Mesendoderm (in vitro differentiated cells): Measurements from ENCODE around the gene BNIPL.

Experiments
- DNase-seq: peaks from one replicate; pipeline ENCODE4 v3.0.0; 2013
- H2AK5ac ChIP-seq: 2 replicates; pipeline ENCODE4 v1.6.1; 2013; ENCODE audit warnings: low read length, inconsistent platforms
- H2BK120ac ChIP-seq: 2 replicates; pipeline ENCODE4 v1.6.1; 2013; ENCODE audit warnings: low read depth, mild to moderate bottlenecking, low read length, moderate library complexity, mixed read lengths
- H2BK15ac ChIP-seq: replicated peaks from 2 replicates; pipeline ENCODE4 v1.6.1; 2013; ENCODE audit warnings: low read depth, mild to moderate bottlenecking, moderate library complexity
- H2BK5ac ChIP-seq: 2 replicates; pipeline ENCODE4 v1.6.1; 2013; ENCODE audit warnings: low read length, inconsistent platforms
- H3K18ac ChIP-seq: 2 replicates; pipeline ENCODE4 v1.6.1; 2013; ENCODE audit warnings: mild to moderate bottlenecking, low read length, mixed read lengths
- H3K23ac ChIP-seq: one replicate; pipeline ENCODE4 v1.6.1; 2013; ENCODE audit warnings: low read length
- H3K27ac ChIP-seq: 2 replicates; pipeline ENCODE4 v1.5.1; 2013; ENCODE audit warnings: low read depth, mild to moderate bottlenecking, inconsistent platforms, low read length, moderate library complexity
- H3K27me3 ChIP-seq: 2 replicates; pipeline ENCODE4 v1.6.1; 2013; ENCODE audit warnings: low read length, control low read depth, mild to moderate bottlenecking, inconsistent platforms; ENCODE audit not compliant: insufficient read depth, poor library complexity
- H3K36me3 ChIP-seq: 2 replicates; pipeline ENCODE4 v1.6.1; 2013; ENCODE audit warnings: low read length, inconsistent platforms; ENCODE audit not compliant: control insufficient read depth, insufficient read depth
- H3K4ac ChIP-seq: one replicate; pipeline ENCODE4 v1.6.1; 2013; ENCODE audit warnings: low read depth, mild to moderate bottlenecking, low read length, moderate library complexity
- H3K4me1 ChIP-seq: 2 replicates; pipeline ENCODE4 v1.6.1; 2013; ENCODE audit warnings: low read depth, low read length, inconsistent platforms; ENCODE audit not compliant: control insufficient read depth
- H3K4me2 ChIP-seq: 2 replicates; pipeline ENCODE4 v1.6.1; 2013; ENCODE audit warnings: low read length
- H3K4me3 ChIP-seq: 2 replicates; pipeline ENCODE4 v1.5.1; 2013; ENCODE audit warnings: mild to moderate bottlenecking, low read length
- H3K56ac ChIP-seq: one replicate; pipeline ENCODE4 v1.6.1; 2013; ENCODE audit warnings: low read length
- H3K79me1 ChIP-seq: 2 replicates; pipeline ENCODE4 v1.6.1; 2013; ENCODE audit warnings: low read length, inconsistent platforms
- H3K79me2 ChIP-seq: 2 replicates; pipeline ENCODE4 v1.6.1; 2013; ENCODE audit warnings: mild to moderate bottlenecking, low read length; ENCODE audit not compliant: control insufficient read depth, insufficient read depth
- H3K9ac ChIP-seq: 2 replicates; pipeline ENCODE4 v1.6.1; 2013; ENCODE audit warnings: low read length, inconsistent platforms
- H4K5ac ChIP-seq: one replicate; pipeline ENCODE4 v1.6.1; 2013; ENCODE audit warnings: low read length
- H4K8ac ChIP-seq: one replicate; pipeline ENCODE4 v1.6.1; 2013; ENCODE audit warnings: low read depth, mild to moderate bottlenecking, control low read depth, low read length, moderate library complexity
- WGBS: extraction: QIAGEN DNeasy Blood & Tissue Kit; methylation state at CpG from one replicate; pipeline ENCODE4 v1.1.7; 2013; ENCODE audit warnings: low lambda C conversion rate, missing lambda C conversion rate; ENCODE audit not compliant: insufficient coverage; ENCODE audit errors: extremely low coverage; 5-methylcytosine and 5-hydroxymethylcytosine counted together

BNIPL gene

DNA sequence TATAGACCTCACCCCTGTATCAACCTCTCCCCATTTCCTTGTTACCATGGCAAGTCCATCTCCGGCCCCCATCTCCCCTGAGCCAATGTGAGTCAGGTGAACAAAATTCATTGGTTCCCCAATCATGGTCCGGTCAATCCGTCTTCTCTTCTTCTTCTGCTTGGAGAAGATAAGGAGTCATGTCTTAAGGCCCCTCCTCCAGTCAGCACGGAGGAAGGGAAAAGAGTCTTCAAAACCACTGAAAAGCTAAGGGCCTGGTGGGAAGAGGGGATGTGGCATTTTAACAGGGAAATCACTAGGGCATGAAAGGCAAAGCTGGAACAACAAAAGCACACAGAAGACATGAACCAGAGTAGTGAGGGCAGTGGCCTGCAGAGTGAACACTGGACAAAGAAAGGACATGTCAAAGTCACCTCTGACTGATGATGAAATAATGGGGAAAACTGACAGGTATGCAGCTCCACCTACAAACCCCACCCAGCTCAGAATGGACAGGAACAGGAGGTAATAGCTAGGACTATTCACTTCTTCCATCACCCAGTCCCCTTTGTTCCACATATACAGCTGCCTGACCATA, 18.7 kb downstream of the BNIPL start:
- Histone ChIP-seq H3K4ac (no peak overlapping the region), H2AK5ac (no peak overlapping the region), H2BK15ac (no peak overlapping the region), H3K4me2 (no peak overlapping the region), H3K79me2 (peaks cover 38% of the 10 kb centered on the region), H3K4me1 (peaks cover 7% of the 10 kb centered on the region), H3K36me3 (peaks cover 21% of the 10 kb centered on the region), H3K27ac (no peak overlapping the region), H3K4me3 (no peak overlapping the region), H3K23ac (no peak overlapping the region), H2BK120ac (no peak overlapping the region), H3K18ac (no peak overlapping the region), H2BK5ac (no peak overlapping the region), H4K5ac (no peak overlapping the region), H3K79me1 (peaks cover 20% of the 10 kb centered on the region), H3K9ac (no peak overlapping the region), H3K27me3 (no peaks in the 10 kb centered on the region), H3K56ac (no peak overlapping the region), H4K8ac (no peak overlapping the region)
- WGBS: no CpG with 5 or more reads among the region's 4 CpGs
- DNase-seq: no peak

DNA sequence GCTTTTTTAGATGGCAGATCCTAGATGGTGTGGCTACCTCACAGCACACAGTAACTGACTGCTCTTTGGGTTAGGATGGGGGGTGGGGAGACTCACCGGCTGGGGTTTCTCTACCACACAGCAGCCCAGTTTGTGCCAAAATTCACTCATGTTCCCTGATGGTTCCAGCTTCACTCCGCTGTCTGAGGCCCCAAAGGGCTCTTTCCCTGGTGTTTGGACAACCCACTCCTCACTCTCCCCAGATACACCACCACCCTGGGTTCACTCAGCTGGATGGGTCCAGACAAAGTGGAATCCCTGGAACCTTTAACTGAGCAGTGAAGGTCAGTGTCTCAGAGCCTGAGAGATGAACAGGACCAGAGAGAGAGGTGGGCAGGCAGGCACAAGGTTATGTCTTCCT, 19.2 kb downstream of the BNIPL start:
- no peak for DNase-seq
- H3K56ac ChIP-seq: no peak overlapping the region
- no peak overlapping the region for H3K23ac ChIP-seq
- no peak overlapping the region for H3K4me2 ChIP-seq
- peaks cover 38% of the 10 kb centered on the region for H3K79me2 ChIP-seq
- H3K79me1 ChIP-seq: peaks cover 20% of the 10 kb centered on the region
- no peak overlapping the region for H3K18ac ChIP-seq
- no peak overlapping the region for H2BK5ac ChIP-seq
- H2BK15ac ChIP-seq: no peak overlapping the region
- no peak overlapping the region for H3K27ac ChIP-seq
- peaks cover 21% of the 10 kb centered on the region for H3K36me3 ChIP-seq
- no peak overlapping the region for H3K4ac ChIP-seq
- WGBS: no CpG with 5 or more reads among the region's 2 CpGs
- no peak overlapping the region for H3K9ac ChIP-seq
- H4K8ac ChIP-seq: no peak overlapping the region
- no peak overlapping the region for H2BK120ac ChIP-seq
- no peak overlapping the region for H2AK5ac ChIP-seq
- no peak overlapping the region for H4K5ac ChIP-seq
- H3K4me3 ChIP-seq: no peak overlapping the region
- peaks cover 7% of the 10 kb centered on the region for H3K4me1 ChIP-seq
- H3K27me3 ChIP-seq: no peaks in the 10 kb centered on the region

DNA sequence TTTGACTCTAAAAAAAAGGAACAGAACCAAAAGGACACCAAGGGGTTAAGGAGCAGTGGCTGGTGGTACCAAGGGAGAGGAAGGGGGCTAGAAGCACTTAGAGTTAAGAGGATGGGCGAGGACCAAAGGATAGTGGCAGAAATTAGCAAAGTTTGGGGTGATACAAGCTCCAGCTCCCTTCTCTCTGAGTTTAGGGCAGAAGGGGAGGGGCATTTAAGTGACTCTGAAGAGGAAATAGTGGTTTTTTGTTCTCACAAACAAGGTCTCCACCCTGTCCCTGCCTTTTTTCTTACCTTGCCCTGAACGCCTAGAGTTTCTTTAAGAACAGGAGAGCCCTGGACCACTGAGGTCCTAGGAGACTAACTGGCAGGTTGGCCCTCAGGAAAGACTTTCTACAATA, 19.8 kb downstream of the BNIPL start:
- H3K36me3 ChIP-seq: peaks cover 21% of the 10 kb centered on the region

DNA sequence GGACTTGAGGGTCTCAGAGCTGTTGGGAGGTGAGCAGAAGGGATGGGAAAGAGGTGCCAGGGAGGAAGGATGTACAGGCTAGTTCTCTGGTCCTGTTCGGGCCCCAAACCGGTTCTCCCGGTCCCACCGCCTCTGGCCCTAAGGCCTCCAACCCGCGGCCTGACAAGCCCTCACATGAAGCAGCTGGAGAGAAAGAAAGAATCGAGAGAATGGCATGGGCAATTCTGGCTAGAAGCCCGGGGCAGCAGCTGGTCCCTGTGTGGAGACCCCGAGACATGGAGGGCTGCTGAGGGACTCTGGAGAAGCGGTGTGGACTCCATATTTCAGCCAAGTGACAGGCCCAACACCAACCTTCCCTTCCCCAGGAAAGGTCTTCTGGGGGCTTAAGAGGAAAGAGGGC, 22.3 kb downstream of the BNIPL start:
- peak overlapping the region; percentile 81 for H3K27ac ChIP-seq

More for the DNA sequence above, 19.8 kb downstream of the BNIPL start:
- Histone ChIP-seq H2BK15ac (no peak overlapping the region), H3K23ac (no peak overlapping the region), H3K27me3 (no peaks in the 10 kb centered on the region), H4K5ac (no peak overlapping the region), H3K9ac (peak overlapping the region; percentile 53), H3K18ac (no peak overlapping the region), H2AK5ac (no peak overlapping the region), H3K79me2 (peaks cover 42% of the 10 kb centered on the region), H3K4me2 (peak overlapping the region; percentile 4), H2BK120ac (no peak overlapping the region), H3K4me3 (no peak overlapping the region), H3K56ac (peak overlapping the region; percentile 59), H3K27ac (no peak overlapping the region), H4K8ac (no peak overlapping the region), H3K4me1 (peaks cover 7% of the 10 kb centered on the region), H3K79me1 (peaks cover 20% of the 10 kb centered on the region), H2BK5ac (no peak overlapping the region), H3K4ac (no peak overlapping the region)
- no peak for DNase-seq
- no CpG with 5 or more reads among the region's 2 CpGs for whole genome bisulfite sequencing

DNA sequence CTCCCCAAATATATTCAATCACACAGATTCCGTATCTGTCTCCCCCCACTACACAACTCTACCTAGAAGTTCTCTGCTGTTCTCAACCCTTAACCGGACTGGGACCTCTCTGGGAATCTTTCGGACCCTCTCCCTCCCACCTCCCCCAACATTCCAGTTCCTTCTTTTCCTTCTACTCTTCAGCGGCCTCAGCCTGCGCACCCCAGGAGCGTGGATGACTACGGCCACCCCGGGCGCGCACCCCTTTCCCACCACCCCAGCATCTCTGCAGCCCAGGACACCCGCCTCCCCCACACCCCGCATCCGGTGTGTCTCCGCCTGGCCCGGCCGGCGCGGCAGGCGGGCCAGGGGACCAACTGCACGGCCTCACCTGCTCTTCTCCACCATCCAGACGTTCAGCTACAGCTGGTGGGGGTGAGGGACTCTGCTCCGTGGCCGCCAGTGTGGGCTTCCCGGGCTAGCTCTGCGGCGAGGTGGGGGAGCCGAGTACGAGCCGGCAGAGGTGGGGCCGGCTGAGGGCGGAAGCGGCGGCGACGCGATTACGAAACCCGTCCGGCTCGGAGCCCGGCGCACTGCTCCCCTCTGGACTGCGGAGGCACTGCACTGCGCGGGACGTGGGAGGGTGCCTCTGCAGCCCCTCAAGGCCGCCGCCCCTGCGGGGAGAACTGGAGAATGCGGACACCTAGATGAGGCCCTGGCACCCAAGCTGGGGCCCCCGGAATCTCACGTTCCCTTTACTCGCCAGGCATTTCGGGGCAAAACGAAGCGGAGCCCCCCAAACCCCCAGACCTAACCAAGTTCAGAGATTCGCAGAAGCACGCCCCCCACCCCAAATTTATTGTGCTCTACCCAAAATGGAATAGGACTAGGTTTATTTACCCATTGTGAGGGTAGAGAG, 23.0 kb downstream of the BNIPL start, which contains the start of gene CDC42SE1:
Gene CDC42SE1, minus strand, starts transcription at position 514 of the 898 bp plus-strand sequence. CDS start 3,892 bp downstream, outside the sequence.
- H2AK5ac ChIP-seq: peak within 1 kb of the TSS; percentile 81
- peak within 1 kb of the TSS; percentile 89 for H3K9ac ChIP-seq
- H3K4me3 ChIP-seq: peak within 1 kb of the TSS; percentile 91
- no peaks in the 10 kb centered on the region for H3K27me3 ChIP-seq
- H3K23ac ChIP-seq: peak within 1 kb of the TSS; percentile 95
- H3K4me2 ChIP-seq: peak within 1 kb of the TSS; percentile 90
- peak within 1 kb of the TSS; percentile 92 for H3K27ac ChIP-seq
- H4K5ac ChIP-seq: peak within 1 kb of the TSS; percentile 92
- H2BK5ac ChIP-seq: peak within 1 kb of the TSS; percentile 66
- H4K8ac ChIP-seq: peak within 1 kb of the TSS; percentile 69
- DNase-seq: peak; percentile 94
- H3K79me1 ChIP-seq: peaks cover 18% of the 10 kb centered on the region
- H2BK15ac ChIP-seq: no peak within 1 kb of the TSS
- H3K18ac ChIP-seq: peak within 1 kb of the TSS; percentile 94
- peaks cover 66% of the 10 kb centered on the region for H3K79me2 ChIP-seq
- peak within 1 kb of the TSS; percentile 96 for H3K56ac ChIP-seq
- no CpG with 5 or more reads among the region's 58 CpGs for WGBS
- H3K4me1 ChIP-seq: peaks cover 8% of the 10 kb centered on the region
- H2BK120ac ChIP-seq: peak within 1 kb of the TSS; percentile 76
- peaks cover 9% of the 10 kb centered on the region for H3K36me3 ChIP-seq
- peak within 1 kb of the TSS; percentile 95 for H3K4ac ChIP-seq

More for the DNA sequence above, 22.3 kb downstream of the BNIPL start:
- H3K56ac ChIP-seq: peak overlapping the region; percentile 96
- H2AK5ac ChIP-seq: peak overlapping the region; percentile 81
- peaks cover 12% of the 10 kb centered on the region for H3K36me3 ChIP-seq
- H3K79me2 ChIP-seq: peaks cover 62% of the 10 kb centered on the region
- H3K23ac ChIP-seq: no peak overlapping the region
- no peak overlapping the region for H4K8ac ChIP-seq
- no peaks in the 10 kb centered on the region for H3K27me3 ChIP-seq
- H3K4me2 ChIP-seq: peak overlapping the region; percentile 90
- H2BK5ac ChIP-seq: peak overlapping the region; percentile 66
- peak overlapping the region; percentile 89 for H3K9ac ChIP-seq
- peak; percentile 76 for DNase-seq
- WGBS: no CpG with 5 or more reads among the region's 10 CpGs
- peaks cover 7% of the 10 kb centered on the region for H3K4me1 ChIP-seq
- H3K4ac ChIP-seq: peak overlapping the region; percentile 45
- peak overlapping the region; percentile 72 for H3K18ac ChIP-seq
- peak overlapping the region; percentile 5 for H2BK120ac ChIP-seq
- H4K5ac ChIP-seq: no peak overlapping the region
- H3K4me3 ChIP-seq: peak overlapping the region; percentile 91
- no peak overlapping the region for H2BK15ac ChIP-seq
- H3K79me1 ChIP-seq: peaks cover 20% of the 10 kb centered on the region
